ENCODE measurements around the gene ARMC9.

The ARMC9 gene

GRCh38 chr2:231411831-231412617, 213.6 kb downstream of the ARMC9 start:
- TF ChIP-seq CTCF (IDR thresholded peaks at IDR 0.05; ENCODE audit: extremely low read depth, insufficient read depth, missing control alignments) = peak; percentile 95

GRCh38 chr2:231412618-231412963, 214.2 kb downstream of the ARMC9 start:
- DNase-seq (ENCODE audit: low spot score) = no peak
- in situ Hi-C loops (cut with MboI; ENCODE audit: low pct_unique_long_range_greater_than_20kb, low sequenced_read_pairs, unreplicated experiment) = loop anchor here (10.0 kb wide), 2 partner anchors 178 to 308 kb away; no protein-coding TSS in a partner anchor
- no peak for TF ChIP-seq CTCF (IDR thresholded peaks at IDR 0.05; ENCODE audit: extremely low read depth, insufficient read depth, missing control alignments)

More at GRCh38 chr2:231411831-231412617, 213.6 kb downstream of the ARMC9 start:
- in situ Hi-C loops (cut with MboI; ENCODE audit: low pct_unique_long_range_greater_than_20kb, low sequenced_read_pairs, unreplicated experiment) = loop anchor here (10.0 kb wide), 2 partner anchors 177 to 307 kb away; no protein-coding TSS in a partner anchor
- DNase-seq (ENCODE audit: low spot score) = peak; percentile 86

- no peak for DNase-seq (ENCODE audit: low spot score)
- in situ Hi-C loops (cut with MboI; ENCODE audit: low pct_unique_long_range_greater_than_20kb, low sequenced_read_pairs, unreplicated experiment) = loop anchor here (10.0 kb wide), 2 partner anchors 179 to 309 kb away; no protein-coding TSS in a partner anchor
- TF ChIP-seq CTCF (IDR thresholded peaks at IDR 0.05; ENCODE audit: extremely low read depth, insufficient read depth, missing control alignments) = no peak
Observed at GRCh38 chr2:231413456-231413855, 215.0 kb downstream of the ARMC9 start.

- no peak for TF ChIP-seq CTCF (IDR thresholded peaks at IDR 0.05; ENCODE audit: extremely low read depth, insufficient read depth, missing control alignments)
- no peak for DNase-seq (ENCODE audit: low spot score)
- in situ Hi-C loops (cut with MboI; ENCODE audit: low pct_unique_long_range_greater_than_20kb, low sequenced_read_pairs, unreplicated experiment) = loop anchor here (10.0 kb wide), 2 partner anchors 179 to 309 kb away; no protein-coding TSS in a partner anchor
Observed at GRCh38 chr2:231413921-231414476, 215.6 kb downstream of the ARMC9 start.

GRCh38 chr2:231415029-231415428, 216.6 kb downstream of the ARMC9 start:
- DNase-seq (ENCODE audit: low spot score) = no peak
- in situ Hi-C loops (cut with MboI; ENCODE audit: low pct_unique_long_range_greater_than_20kb, low sequenced_read_pairs, unreplicated experiment) = loop anchor here (10.0 kb wide), 2 partner anchors 180 to 310 kb away; no protein-coding TSS in a partner anchor
- TF ChIP-seq CTCF (IDR thresholded peaks at IDR 0.05; ENCODE audit: extremely low read depth, insufficient read depth, missing control alignments) = no peak

GRCh38 chr2:231418820-231419640, 220.6 kb downstream of the ARMC9 start:
- no peak for TF ChIP-seq CTCF (IDR thresholded peaks at IDR 0.05; ENCODE audit: extremely low read depth, insufficient read depth, missing control alignments)
- in situ Hi-C loops (cut with MboI; ENCODE audit: low pct_unique_long_range_greater_than_20kb, low sequenced_read_pairs, unreplicated experiment) = loop anchor here (10.0 kb wide), 2 partner anchors 184 to 314 kb away; no protein-coding TSS in a partner anchor
- DNase-seq (ENCODE audit: low spot score) = no peak
